Testis (tissue), 3 donors: ENCODE measurements around the gene SPAG9. TPM values are rescaled to one million over a fixed set of nuclear protein-coding genes. Genes with fewer than 3 reads are reported as not detected.

Source experiments
- DNase-seq: peaks from one replicate; pipeline ENCODE4 v3.0.0-alpha.2; 2019
- H3K27ac ChIP-seq, 2 donors: fragments of 200-600 bp; sonication (generic); one replicate each; pipeline ENCODE4 v1.5.1; 2019
- H3K27me3 ChIP-seq: fragments of 200-600 bp; sonication (generic); one replicate; pipeline ENCODE4 v1.5.1; 2019
- H3K36me3 ChIP-seq: fragments of 200-600 bp; sonication (generic); one replicate; pipeline ENCODE4 v1.5.1; 2017; ENCODE audit warnings: low read depth; ENCODE audit errors: missing control alignments
- H3K4me1 ChIP-seq: fragments of 200-600 bp; sonication (generic); one replicate; pipeline ENCODE4 v1.5.1; 2019
- H3K4me3 ChIP-seq, 2 donors: fragments of 200-600 bp; sonication (generic); one replicate each; pipeline ENCODE4 v1.5.1; 2017 to 2019
- H3K9me3 ChIP-seq: fragments of 200-600 bp; sonication (generic); one replicate; pipeline ENCODE4 v1.5.1; 2017
- CTCF ChIP-seq, 3 experiments: fragments of 450-650 bp in 2 of 3; fragments of 200-600 bp in 1 of 3; sonication (generic) in 1 of 3; IDR thresholded peaks; one replicate each; pipeline ENCODE4 v1.5.1; 2016 to 2019; ENCODE audit warnings: antibody characterized with exemption in 3 of 3, mild to moderate bottlenecking in 2 of 3, moderate library complexity in 1 of 3
- POLR2A ChIP-seq: fragments of 450-650 bp; IDR thresholded peaks from one replicate; pipeline ENCODE4 v1.6.1; 2017; ENCODE audit warnings: antibody characterized with exemption, mild to moderate bottlenecking, moderate library complexity
- WGBS, 2 donors: methylation state at CpG; one replicate each; pipeline ENCODE4 v1.1.5; 2018; 5-methylcytosine and 5-hydroxymethylcytosine counted together
- intact Hi-C: fragments of 100-400 bp; cut with DNase I; formaldehyde crosslinking; loops from one replicate; pipeline ENCODE4 v1.15.1; 2023; ENCODE audit warnings: low total_unique reads
- polyA plus RNA-seq: library from polyadenylated mRNA; stranded (reverse); fragments of 350-450 nt; fragmentation: Illumina TruSeq; extraction: RNeasy Lipid Tissue Mini Kit (QIAGEN cat#74804); gene quantifications from one replicate; pipeline ENCODE4 v1.2.3, GENCODE V29; 2014; ENCODE audit warnings: low read depth, low replicate concordance; ENCODE audit not compliant: insufficient read depth
- total RNA-seq, 2 donors: library from RNA; depleted of rRNA; stranded (reverse); fragments of >200 nt; gene quantifications; one replicate each; pipeline ENCODE4 v1.2.3, GENCODE V29; 2016

The SPAG9 gene
- total and polyA plus RNA-seq, 3 donors from 2014 or later = 157 to 165 (median 159) TPM

GRCh38 chr17:50953831-50954601 is 166.7 kb downstream of the SPAG9 start:
- Histone ChIP-seq H3K4me1 (peaks cover 37% of the 10 kb centered on the region), H3K4me3 (no peak overlapping the region), H3K27me3 (no peaks in the 10 kb centered on the region), H3K9me3 (no peaks in the 10 kb centered on the region), H3K36me3 (no peaks in the 10 kb centered on the region), H3K27ac (peak overlapping the region; percentile 7 to 74)
- 59 to 69% methylated on average over 16 to 17 of the region's 17 CpGs for WGBS, 2 donors
- peak; percentile 53 for DNase-seq
- intact Hi-C loops = loop anchor here (5.0 kb wide), 1 partner anchor 87 kb away; the partner anchor contains the start of gene TOB1
- TF ChIP-seq CTCF (IDR thresholded peaks at IDR 0.05) (no peak), POLR2A (no peak)

GRCh38 chr17:50953518-50953830 is 167.2 kb downstream of the SPAG9 start:
- no peak for DNase-seq
- TF ChIP-seq CTCF (IDR thresholded peaks at IDR 0.05) (no peak), POLR2A (no peak)
- 82 to 92% methylated on average over 5 of the region's 5 CpGs for WGBS, 2 donors
- Histone ChIP-seq H3K9me3 (no peaks in the 10 kb centered on the region), H3K4me3 (no peak overlapping the region), H3K27me3 (no peaks in the 10 kb centered on the region), H3K36me3 (no peaks in the 10 kb centered on the region), H3K4me1 (peaks cover 37% of the 10 kb centered on the region), H3K27ac (peak overlapping the region; percentile 7 to 74)
- intact Hi-C loops = loop anchor here (5.0 kb wide), 1 partner anchor 86 kb away; the partner anchor contains the start of gene TOB1

- H3K4me3 ChIP-seq = no peak overlapping the region
- no peak for DNase-seq
- TF ChIP-seq CTCF (IDR thresholded peaks at IDR 0.05) = no peak
- TF ChIP-seq POLR2A = no peak
- no peaks in the 10 kb centered on the region for H3K9me3 ChIP-seq
- intact Hi-C loops = loop anchor here (5.0 kb wide), 1 partner anchor 86 kb away; the partner anchor contains the start of gene TOB1
- WGBS, 2 donors = 80 to 84% methylated on average over 4 to 6 of the region's 6 CpGs
- H3K36me3 ChIP-seq = no peaks in the 10 kb centered on the region
- no peaks in the 10 kb centered on the region for H3K27me3 ChIP-seq
- H3K27ac ChIP-seq = no peak overlapping the region
- peaks cover 37% of the 10 kb centered on the region for H3K4me1 ChIP-seq
Measured at GRCh38 chr17:50952889-50953288, 167.8 kb downstream of the SPAG9 start.

GRCh38 chr17:50952013-50952412 is 168.7 kb downstream of the SPAG9 start:
- intact Hi-C loops = loop anchor here (5.0 kb wide), 1 partner anchor 85 kb away; the partner anchor contains the start of gene TOB1
- 36 to 72% methylated on average over 5 of the region's 5 CpGs for WGBS, 2 donors
- Histone ChIP-seq H3K27ac (no peak overlapping the region), H3K9me3 (no peaks in the 10 kb centered on the region), H3K36me3 (no peaks in the 10 kb centered on the region), H3K27me3 (no peaks in the 10 kb centered on the region), H3K4me1 (peaks cover 37% of the 10 kb centered on the region), H3K4me3 (no peak overlapping the region)
- TF ChIP-seq POLR2A (no peak), CTCF (IDR thresholded peaks at IDR 0.05) (no peak)
- DNase-seq = no peak
